GM13977 (cell line): ENCODE measurements around the gene MDFIC2.

Source experiments
- DNase-seq: peaks from one replicate; pipeline ENCODE4 v3.0.0; 2012; ENCODE audit warnings: low spot score
- in situ Hi-C: fragments of 300-500 bp; cut with MboI; formaldehyde crosslinking; loops from one replicate; pipeline ENCODE4 v1.12.0; 2022; ENCODE audit warnings: low sequenced_read_pairs, low pct_unique_long_range_greater_than_20kb, mixed read lengths, inconsistent platforms; ENCODE audit not compliant: unreplicated experiment
- TF ChIP-seq, protein P1 (sequence below): IDR thresholded peaks from 2 replicates; pipeline ENCODE4 v1.5.1; 2012; ENCODE audit warnings: mild to moderate bottlenecking, control low read depth; ENCODE audit not compliant: insufficient read depth; ENCODE audit errors: extremely low read depth, missing control alignments

Gene MDFIC2

DNA sequence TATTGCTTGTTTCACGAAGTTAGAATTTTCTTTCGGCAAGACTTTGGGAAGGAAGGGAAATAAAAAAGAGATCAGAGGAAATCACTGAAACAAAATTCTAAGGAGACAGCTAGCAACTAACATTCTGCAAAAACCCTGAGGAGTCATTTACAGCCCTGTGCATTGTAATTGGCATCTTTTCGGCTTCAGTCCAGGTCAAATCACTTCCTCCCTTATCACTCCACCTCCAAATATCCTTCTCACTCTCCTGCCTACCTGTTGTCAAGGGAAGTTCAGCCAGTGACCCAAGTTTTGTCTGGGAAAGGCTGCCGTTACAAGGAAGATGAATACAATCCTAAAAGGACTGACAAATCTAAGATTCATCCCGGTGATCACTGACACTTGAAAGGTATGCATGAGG lies 39.6 kb downstream of the MDFIC2 start:
- in situ Hi-C loops: no loop called here
- TF ChIP-seq, protein P1, sequence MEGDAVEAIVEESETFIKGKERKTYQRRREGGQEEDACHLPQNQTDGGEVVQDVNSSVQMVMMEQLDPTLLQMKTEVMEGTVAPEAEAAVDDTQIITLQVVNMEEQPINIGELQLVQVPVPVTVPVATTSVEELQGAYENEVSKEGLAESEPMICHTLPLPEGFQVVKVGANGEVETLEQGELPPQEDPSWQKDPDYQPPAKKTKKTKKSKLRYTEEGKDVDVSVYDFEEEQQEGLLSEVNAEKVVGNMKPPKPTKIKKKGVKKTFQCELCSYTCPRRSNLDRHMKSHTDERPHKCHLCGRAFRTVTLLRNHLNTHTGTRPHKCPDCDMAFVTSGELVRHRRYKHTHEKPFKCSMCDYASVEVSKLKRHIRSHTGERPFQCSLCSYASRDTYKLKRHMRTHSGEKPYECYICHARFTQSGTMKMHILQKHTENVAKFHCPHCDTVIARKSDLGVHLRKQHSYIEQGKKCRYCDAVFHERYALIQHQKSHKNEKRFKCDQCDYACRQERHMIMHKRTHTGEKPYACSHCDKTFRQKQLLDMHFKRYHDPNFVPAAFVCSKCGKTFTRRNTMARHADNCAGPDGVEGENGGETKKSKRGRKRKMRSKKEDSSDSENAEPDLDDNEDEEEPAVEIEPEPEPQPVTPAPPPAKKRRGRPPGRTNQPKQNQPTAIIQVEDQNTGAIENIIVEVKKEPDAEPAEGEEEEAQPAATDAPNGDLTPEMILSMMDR: no peak
- no peak for DNase-seq

DNA sequence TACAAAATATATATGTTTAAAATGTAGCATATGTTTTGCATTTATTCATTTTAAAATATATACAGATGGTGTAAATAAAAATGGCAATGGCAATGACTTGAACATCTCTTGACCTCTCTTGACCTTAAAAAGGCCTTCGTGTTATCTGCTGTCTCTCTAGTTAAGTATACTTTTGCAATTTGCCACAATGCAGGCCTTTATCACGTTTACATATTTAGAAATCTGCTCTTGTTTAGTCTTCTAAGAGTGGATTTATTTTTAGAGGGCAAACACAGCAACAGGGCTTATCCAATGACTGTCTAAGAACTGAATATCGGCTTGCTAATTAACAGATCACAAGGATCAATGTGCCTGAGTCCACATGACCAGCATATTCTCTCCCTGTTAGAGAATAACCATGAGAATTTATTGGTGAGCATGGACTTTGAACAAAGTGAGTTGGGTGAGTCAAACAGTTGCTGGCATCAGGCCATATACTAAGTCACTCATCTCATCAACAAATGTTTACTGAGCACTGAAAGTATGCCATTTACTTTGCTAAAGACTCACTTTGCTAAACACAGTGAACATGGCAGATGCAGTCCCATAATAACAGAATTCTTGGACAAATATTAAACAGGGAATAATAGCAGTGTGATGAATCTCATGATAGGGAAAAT lies 48.2 kb downstream of the MDFIC2 start:
- DNase-seq: no peak
- TF ChIP-seq, protein P1: no peak
- in situ Hi-C loops: no loop called here

DNA sequence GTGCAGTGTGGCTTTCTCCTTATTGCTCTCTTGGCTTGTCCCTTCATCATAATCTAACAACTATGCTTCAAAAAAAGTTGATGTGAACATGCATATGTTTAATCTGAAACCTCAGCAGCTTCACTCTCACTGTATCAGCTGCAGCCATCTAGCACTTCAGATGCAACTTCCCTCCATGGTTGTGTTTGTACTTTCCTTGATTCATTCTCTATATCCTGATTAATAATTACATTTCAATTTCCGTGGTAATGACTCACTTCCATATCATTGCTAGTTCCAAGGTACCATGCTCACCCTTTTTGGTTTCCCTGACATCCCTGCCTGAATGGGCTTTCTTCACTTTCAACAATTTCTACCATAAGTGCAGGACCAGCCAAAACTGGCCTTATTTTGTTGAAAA lies 51.2 kb downstream of the MDFIC2 start:
- TF ChIP-seq, protein P1: no peak
- in situ Hi-C loops: no loop called here
- no peak for DNase-seq

DNA sequence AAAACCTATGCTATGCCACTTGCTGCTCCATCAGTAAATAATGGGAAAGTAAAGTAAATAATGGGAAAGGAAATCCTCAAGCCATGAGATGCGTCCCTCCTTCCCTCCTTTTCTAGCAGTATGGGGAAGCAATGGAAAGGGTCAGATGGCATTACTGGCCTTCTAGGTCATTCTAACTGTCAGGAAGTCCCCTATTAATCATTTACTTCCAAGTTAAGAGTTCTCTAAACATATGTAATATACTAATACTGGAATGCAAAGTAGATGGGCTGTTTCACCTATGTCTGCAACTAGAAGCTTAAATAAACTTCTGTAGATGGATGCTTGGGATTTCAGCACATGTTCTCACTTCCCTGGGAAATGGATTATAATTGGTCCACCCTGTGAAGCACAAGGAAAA lies 55.9 kb downstream of the MDFIC2 start:
- DNase-seq: no peak
- TF ChIP-seq, protein P1: no peak
- in situ Hi-C loops: no loop called here

DNA sequence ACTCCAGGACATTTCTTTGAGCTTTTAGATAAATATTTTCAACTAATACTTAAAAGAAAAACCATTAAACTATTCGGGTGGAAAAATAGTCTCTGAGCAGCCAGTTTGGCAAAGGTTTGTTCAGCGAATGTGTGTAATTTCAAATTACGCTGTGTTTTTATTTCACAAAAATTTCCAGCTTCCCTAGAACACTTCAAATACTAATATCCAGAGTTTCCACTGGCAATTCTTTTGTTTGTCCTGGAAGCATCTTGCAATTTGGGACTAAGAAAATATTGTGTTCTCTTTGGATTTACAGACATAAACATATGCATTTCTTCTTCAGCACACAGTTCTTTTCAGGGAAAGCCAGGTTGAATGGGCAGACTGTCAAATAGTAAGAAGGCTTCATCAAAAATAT lies 61.9 kb downstream of the MDFIC2 start:
- TF ChIP-seq, protein P1: no peak
- in situ Hi-C loops: no loop called here
- no peak for DNase-seq

DNA sequence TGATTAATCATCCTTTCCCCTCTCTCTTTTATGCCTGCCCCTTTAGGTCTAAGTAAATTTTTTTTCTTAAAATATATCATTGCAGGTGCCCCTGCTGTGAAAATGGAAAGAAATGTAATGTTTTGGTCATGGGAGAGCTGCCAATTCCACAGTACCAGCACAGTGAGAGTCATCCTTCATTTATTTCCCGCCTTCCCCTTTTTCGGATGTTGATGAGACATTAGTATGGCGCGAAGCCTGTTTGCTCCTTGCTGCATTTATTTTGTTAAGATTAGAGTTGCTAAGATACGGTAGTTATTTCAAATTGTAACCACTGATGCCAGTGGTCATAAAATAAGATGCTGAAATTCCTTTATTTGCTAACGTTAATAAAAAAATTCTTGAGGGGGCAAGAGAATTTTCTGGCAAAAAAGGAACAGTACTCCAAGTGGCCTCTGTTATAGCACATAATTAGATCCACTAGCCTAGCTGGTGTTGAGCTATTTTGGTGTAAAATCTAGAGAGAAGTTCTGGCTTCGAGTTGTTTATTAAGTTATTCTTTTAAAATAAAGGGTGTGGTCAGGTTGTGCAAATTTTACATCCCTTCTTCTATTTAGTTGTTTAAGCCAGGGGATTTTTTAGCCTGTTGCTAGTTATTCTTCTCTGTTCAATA lies 62.8 kb downstream of the MDFIC2 start:
- in situ Hi-C loops: no loop called here
- no peak for DNase-seq
- TF ChIP-seq, protein P1: no peak
